Small intestine (tissue), 7 donors: ENCODE data around the gene EPHA1. TPM values are rescaled to one million over a fixed set of nuclear protein-coding genes. Genes with fewer than 3 reads are reported as not detected.

ENCODE experiments used
- DNase-seq, 2 donors: peaks; one replicate each; pipeline versions ENCODE4 v3.0.0 to v3.0.0-alpha.2; 2013
- FAIRE-seq: peaks from 2 replicates; lab custom pipeline; 2012; peaks lifted over from hg19 to GRCh38; lab: Jason Lieb, UNC
- H3K27ac ChIP-seq, 3 donors: one replicate each; pipeline ENCODE4 v1.5.1; 2013; ENCODE audit warnings: low read length in 2 of 3, mild to moderate bottlenecking in 2 of 3, control low read depth in 1 of 3, inconsistent platforms in 1 of 3, low read depth in 1 of 3, moderate library complexity in 1 of 3
- H3K27me3 ChIP-seq, 3 donors: one replicate each; pipeline ENCODE4 v1.6.1; 2013; ENCODE audit warnings: low read length in 3 of 3, inconsistent platforms in 1 of 3; ENCODE audit not compliant: control insufficient read depth in 3 of 3, insufficient read depth in 3 of 3
- H3K36me3 ChIP-seq, 3 donors: one replicate each; pipeline ENCODE4 v1.6.1; 2013; ENCODE audit warnings: low read length in 3 of 3, inconsistent platforms in 1 of 3, low read depth in 1 of 3, mild to moderate bottlenecking in 1 of 3, moderate library complexity in 1 of 3; ENCODE audit not compliant: control insufficient read depth in 3 of 3, insufficient read depth in 2 of 3
- H3K4me1 ChIP-seq, 3 donors: one replicate each; pipeline ENCODE4 v1.6.1; 2013; ENCODE audit warnings: low read length in 2 of 3, inconsistent platforms in 1 of 3, low read depth in 1 of 3, mild to moderate bottlenecking in 1 of 3, moderate library complexity in 1 of 3; ENCODE audit not compliant: control insufficient read depth in 3 of 3, insufficient read depth in 2 of 3
- H3K4me3 ChIP-seq, 3 donors: one replicate each; pipeline ENCODE4 v1.5.1; 2013; ENCODE audit warnings: low read length in 3 of 3, control low read depth in 1 of 3, inconsistent platforms in 1 of 3, low read depth in 1 of 3, mild to moderate bottlenecking in 1 of 3, moderate library complexity in 1 of 3
- H3K9me3 ChIP-seq, 2 donors: one replicate each; pipeline ENCODE4 v1.6.1; 2013; ENCODE audit warnings: low read depth in 1 of 2, low read length in 1 of 2; ENCODE audit not compliant: control insufficient read depth in 2 of 2, insufficient read depth in 1 of 2
- WGBS, 3 donors: extraction: QIAGEN DNeasy Blood & Tissue Kit; methylation state at CpG; one replicate each; pipeline ENCODE4 v1.1.7; 2013; 5-methylcytosine and 5-hydroxymethylcytosine counted together
- polyA plus RNA-seq, 4 donors: library from polyadenylated mRNA; stranded (reverse) in 3 of 4; unstranded in 1 of 4; fragments of 200-250 nt in 3 of 4; fragments of 120-200 nt in 1 of 4; gene quantifications; one replicate each; pipeline versions ENCODE4 v1.2.1 to v1.2.3, GENCODE V29; 2013
- donor health status: healthy with polysubstance abuse.
- donor health status: control.
- donor health status: control.
- donor health status: Bipolar disorder and iron deficiency.
- donor health status: healthy.

Gene EPHA1
- polyA plus RNA-seq, 4 donors, result 14.6 to 47.4 (median 31.0) TPM

GRCh38 chr7:143354965-143355364, 53.7 kb downstream of the EPHA1 start:
- Histone ChIP-seq H3K4me3 (no peak overlapping the region), H3K4me1 (no peaks in the 10 kb centered on the region), H3K36me3 (no peaks in the 10 kb centered on the region), H3K9me3 (no peaks in the 10 kb centered on the region), H3K27ac (no peak overlapping the region), H3K27me3 (peaks cover 0 to 13% (median 0%) of the 10 kb centered on the region in 3 donors)
- DNase-seq (no peak), FAIRE-seq (no peak)
- WGBS, 3 donors, result 44 to 80% (median 66%) methylated on average over 8 of the region's 8 CpGs

GRCh38 chr7:143354376-143354775, 54.3 kb downstream of the EPHA1 start:
- H3K27ac ChIP-seq, result no peak overlapping the region
- 76 to 91% (median 89%) methylated on average over 8 of the region's 8 CpGs for WGBS, 3 donors
- no peaks in the 10 kb centered on the region for H3K9me3 ChIP-seq
- H3K4me3 ChIP-seq, result no peak overlapping the region
- FAIRE-seq (no peak), DNase-seq (no peak)
- H3K27me3 ChIP-seq, result peaks cover 0 to 7% (median 0%) of the 10 kb centered on the region in 3 donors
- no peaks in the 10 kb centered on the region for H3K36me3 ChIP-seq
- H3K4me1 ChIP-seq, result no peaks in the 10 kb centered on the region

GRCh38 chr7:143352531-143353002, 56.1 kb downstream of the EPHA1 start:
- Histone ChIP-seq H3K4me3 (no peak overlapping the region), H3K4me1 (no peaks in the 10 kb centered on the region), H3K36me3 (no peaks in the 10 kb centered on the region), H3K9me3 (no peaks in the 10 kb centered on the region), H3K27me3 (peaks cover 0 to 5% (median 0%) of the 10 kb centered on the region in 3 donors), H3K27ac (no peak overlapping the region)
- no peak for DNase-seq
- WGBS, 3 donors, result 87 to 95% (median 92%) methylated on average over 10 to 11 of the region's 11 CpGs
- no peak for FAIRE-seq

GRCh38 chr7:143351574-143351973, 57.1 kb downstream of the EPHA1 start:
- Histone ChIP-seq H3K4me3 (no peak overlapping the region), H3K27me3 (peaks cover 0 to 6% (median 0%) of the 10 kb centered on the region in 3 donors), H3K36me3 (no peaks in the 10 kb centered on the region), H3K9me3 (no peaks in the 10 kb centered on the region), H3K4me1 (no peaks in the 10 kb centered on the region), H3K27ac (no peak overlapping the region)
- WGBS, 3 donors, result 90 to 96% (median 91%) methylated on average over 9 of the region's 9 CpGs
- DNase-seq, result no peak
- no peak for FAIRE-seq

- Histone ChIP-seq H3K27ac (no peak overlapping the region), H3K36me3 (no peaks in the 10 kb centered on the region), H3K4me1 (no peaks in the 10 kb centered on the region), H3K9me3 (no peaks in the 10 kb centered on the region), H3K4me3 (no peak overlapping the region), H3K27me3 (peaks cover 0 to 6% (median 0%) of the 10 kb centered on the region in 3 donors)
- DNase-seq (no peak), FAIRE-seq (no peak)
- WGBS, 3 donors, result 61 to 66% (median 64%) methylated on average over 5 of the region's 5 CpGs
Measured at GRCh38 chr7:143351060-143351459, 57.6 kb downstream of the EPHA1 start.

- no peak for DNase-seq
- Histone ChIP-seq H3K4me3 (no peak overlapping the region), H3K4me1 (peaks cover 0 to 3% (median 0%) of the 10 kb centered on the region in 3 donors), H3K36me3 (no peaks in the 10 kb centered on the region), H3K27ac (no peak overlapping the region), H3K27me3 (peaks cover 0 to 16% (median 0%) of the 10 kb centered on the region in 3 donors), H3K9me3 (no peaks in the 10 kb centered on the region)
- FAIRE-seq, result no peak
- WGBS, 3 donors, result 56 to 79% (median 64%) methylated on average over 5 of the region's 5 CpGs
Measured at GRCh38 chr7:143347950-143348349, 60.7 kb downstream of the EPHA1 start.

- Histone ChIP-seq H3K9me3 (no peaks in the 10 kb centered on the region), H3K4me3 (no peak overlapping the region), H3K27me3 (peaks cover 0 to 16% (median 0%) of the 10 kb centered on the region in 3 donors), H3K36me3 (no peaks in the 10 kb centered on the region), H3K4me1 (peaks cover 0 to 3% (median 0%) of the 10 kb centered on the region in 3 donors), H3K27ac (no peak overlapping the region)
- DNase-seq (no peak), FAIRE-seq (no peak)
- 93 to 96% (median 94%) methylated on average over 4 of the region's 4 CpGs for WGBS, 3 donors
Measured at GRCh38 chr7:143346018-143346417, 62.6 kb downstream of the EPHA1 start.

GRCh38 chr7:143345428-143345900, 63.2 kb downstream of the EPHA1 start:
- Histone ChIP-seq H3K27ac (no peak overlapping the region), H3K27me3 (peaks cover 0 to 15% (median 0%) of the 10 kb centered on the region in 3 donors), H3K36me3 (no peaks in the 10 kb centered on the region), H3K4me3 (peak overlapping the region in 1 of 3 donors; percentile 10), H3K9me3 (no peaks in the 10 kb centered on the region), H3K4me1 (peaks cover 0 to 3% (median 0%) of the 10 kb centered on the region in 3 donors)
- DNase-seq (peak; percentile 65 to 81), FAIRE-seq (no peak)
- 2 to 6% (median 4%) methylated on average over 35 of the region's 35 CpGs for WGBS, 3 donors

GRCh38 chr7:143343596-143343995, 65.1 kb downstream of the EPHA1 start:
- WGBS, 3 donors, result 79 to 93% (median 93%) methylated on average over 3 of the region's 3 CpGs
- H3K27ac ChIP-seq, result no peak overlapping the region
- H3K27me3 ChIP-seq, result peaks cover 0 to 13% (median 0%) of the 10 kb centered on the region in 3 donors
- DNase-seq, result no peak
- no peaks in the 10 kb centered on the region for H3K9me3 ChIP-seq
- H3K36me3 ChIP-seq, result no peaks in the 10 kb centered on the region
- H3K4me3 ChIP-seq, result no peak overlapping the region
- no peak for FAIRE-seq
- H3K4me1 ChIP-seq, result peaks cover 0 to 3% (median 0%) of the 10 kb centered on the region in 3 donors
